IMR-90 (cell line): ENCODE data around the gene GDF10.

Experiments used
- BHLHE40 ChIP-seq: fragments of 150-350 bp; IDR thresholded peaks from 2 replicates; pipeline ENCODE4 v1.6.1; 2016; ENCODE audit warnings: mild to moderate bottlenecking, low read depth, low read length
- CTCF ChIP-seq: conservative IDR thresholded peaks from 2 replicates; pipeline ENCODE4 v1.5.1; 2012; ENCODE audit warnings: mild to moderate bottlenecking, low read depth, low read length, improper control_type of control experiment
- ELK1 ChIP-seq: fragments of 150-350 bp; IDR thresholded peaks from 2 replicates; pipeline ENCODE4 v1.6.1; 2016; ENCODE audit warnings: low read depth, mild to moderate bottlenecking, low read length, moderate library complexity, borderline replicate concordance
- MAFK ChIP-seq: IDR thresholded peaks from 2 replicates; pipeline ENCODE4 v1.6.1; 2012; ENCODE audit warnings: low read depth, low read length, improper control_type of control experiment
- MXI1 ChIP-seq: IDR thresholded peaks from 2 replicates; pipeline ENCODE4 v1.6.1; 2012; ENCODE audit warnings: low read depth, mild to moderate bottlenecking, low read length, moderate library complexity, borderline replicate concordance
- NFE2L2 ChIP-seq: fragments of 150-350 bp; IDR thresholded peaks from 2 replicates; pipeline ENCODE4 v1.6.1; 2016; ENCODE audit warnings: low read depth, mild to moderate bottlenecking, low read length
- POLR2A ChIP-seq: IDR thresholded peaks from 2 replicates; pipeline ENCODE4 v1.6.1; 2012; ENCODE audit warnings: mild to moderate bottlenecking, low read depth, low read length
- RAD21 ChIP-seq: IDR thresholded peaks from 2 replicates; pipeline ENCODE4 v1.6.1; 2012; ENCODE audit warnings: low read length, improper control_type of control experiment
- RFX5 ChIP-seq: IDR thresholded peaks from 2 replicates; pipeline ENCODE4 v1.8.0; 2012; ENCODE audit warnings: low read depth, mild to moderate bottlenecking, low read length, moderate library complexity
- USF2 ChIP-seq: fragments of 150-350 bp; IDR thresholded peaks from 2 replicates; pipeline ENCODE4 v1.6.1; 2017; ENCODE audit warnings: mild to moderate bottlenecking, antibody characterized with exemption, low read length, low read depth

- TF ChIP-seq MXI1 (no peak), CTCF (no peak), USF2 (no peak), RFX5 (no peak), RAD21 (no peak), POLR2A (no peak), NFE2L2 (no peak), BHLHE40 (no peak), ELK1 (no peak), MAFK (no peak)
Measured at GRCh38 chr10:47319784-47320183, 19.8 kb downstream of the GDF10 start.
